IPS DF 19.7 (cell line): ENCODE results near the gene NFIB.

Source experiments
- DNase-seq: peaks from one replicate; pipeline ENCODE4 v3.0.0-alpha.2; 2013; ENCODE audit warnings: low read depth, low spot score

The NFIB gene

GRCh38 chr9:14155237-14155636, 158.7 kb downstream of the NFIB start:
- DNase-seq: no peak

DNA sequence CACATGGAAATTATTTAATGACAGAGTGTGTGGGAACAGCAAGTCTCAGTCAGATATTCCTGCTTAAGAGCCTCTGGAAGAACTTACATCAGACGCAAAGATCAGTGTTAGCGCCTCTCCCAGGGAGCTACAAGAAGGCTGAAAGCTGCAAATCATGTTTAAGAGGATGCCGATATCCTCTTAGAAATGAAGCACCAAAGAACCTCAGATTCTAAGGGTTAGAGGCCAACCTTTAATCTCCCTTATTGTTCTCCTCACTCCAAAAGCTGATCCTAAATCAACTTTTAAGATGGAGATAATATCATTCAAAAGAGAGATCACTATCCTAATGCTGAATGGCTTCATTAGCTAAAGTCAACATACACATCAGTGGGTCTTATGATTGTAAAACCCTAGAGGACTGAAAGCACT, 160.6 kb downstream of the NFIB start:
- DNase-seq: no peak

GRCh38 chr9:14151451-14151850, 162.5 kb downstream of the NFIB start:
- DNase-seq: no peak

- DNase-seq: no peak
Measured at GRCh38 chr9:14148501-14149103, 165.3 kb downstream of the NFIB start.

- DNase-seq: no peak
Measured at GRCh38 chr9:14147738-14148137, 166.2 kb downstream of the NFIB start.

GRCh38 chr9:14146201-14146874, 167.6 kb downstream of the NFIB start:
- no peak for DNase-seq

DNA sequence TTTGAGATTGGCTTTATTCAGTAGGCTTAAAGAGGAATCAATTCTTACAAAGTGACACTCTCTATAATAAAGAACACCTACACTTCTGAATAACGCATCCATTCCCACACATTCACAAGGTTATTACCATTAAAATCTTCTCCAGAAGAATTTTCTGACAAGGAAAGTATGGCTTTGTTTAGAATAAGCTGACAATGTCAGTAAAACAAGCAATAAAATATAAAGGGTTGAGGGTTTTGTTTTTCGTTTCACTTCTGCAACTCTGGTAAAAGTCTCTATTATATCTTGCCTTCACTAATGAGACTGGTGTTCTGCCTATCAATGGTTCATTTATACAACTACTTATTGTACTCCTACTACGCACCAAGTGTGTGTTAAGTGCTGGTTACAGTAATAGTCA, 169.7 kb downstream of the NFIB start:
- DNase-seq: no peak

- no peak for DNase-seq
Measured at GRCh38 chr9:14141699-14142098, 172.2 kb downstream of the NFIB start.

DNA sequence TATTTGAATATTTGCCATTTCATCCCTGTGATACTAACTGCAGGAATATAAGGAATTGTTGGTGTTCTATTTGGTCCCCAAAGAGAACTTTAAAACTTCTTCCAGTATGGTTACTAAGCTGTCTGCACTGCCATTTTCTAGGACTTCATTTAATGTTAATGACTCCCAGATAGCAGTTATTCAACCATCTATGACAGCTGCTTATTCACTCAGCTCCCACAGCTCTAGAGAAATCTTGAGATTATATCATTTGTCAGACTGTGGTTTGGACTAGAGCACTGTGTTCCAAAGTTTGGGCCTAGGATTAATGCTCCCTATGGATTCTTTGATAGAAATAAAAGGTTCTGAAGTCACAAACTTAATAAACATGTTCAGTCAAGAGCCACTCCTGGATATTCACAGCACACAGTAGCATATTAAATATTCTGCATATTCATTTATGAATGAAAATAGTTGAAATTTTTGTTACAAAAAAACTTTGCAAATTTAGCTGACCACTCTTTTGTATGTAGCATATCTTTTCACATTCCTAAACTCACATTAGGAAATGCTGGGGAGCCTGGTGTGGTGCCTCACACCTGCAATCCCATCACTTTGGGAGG, 173.7 kb downstream of the NFIB start:
- DNase-seq: no peak

- DNase-seq: no peak
Measured at GRCh38 chr9:14139287-14139686, 174.7 kb downstream of the NFIB start.

- DNase-seq: no peak
Measured at GRCh38 chr9:14136646-14137370, 177.1 kb downstream of the NFIB start.

DNA sequence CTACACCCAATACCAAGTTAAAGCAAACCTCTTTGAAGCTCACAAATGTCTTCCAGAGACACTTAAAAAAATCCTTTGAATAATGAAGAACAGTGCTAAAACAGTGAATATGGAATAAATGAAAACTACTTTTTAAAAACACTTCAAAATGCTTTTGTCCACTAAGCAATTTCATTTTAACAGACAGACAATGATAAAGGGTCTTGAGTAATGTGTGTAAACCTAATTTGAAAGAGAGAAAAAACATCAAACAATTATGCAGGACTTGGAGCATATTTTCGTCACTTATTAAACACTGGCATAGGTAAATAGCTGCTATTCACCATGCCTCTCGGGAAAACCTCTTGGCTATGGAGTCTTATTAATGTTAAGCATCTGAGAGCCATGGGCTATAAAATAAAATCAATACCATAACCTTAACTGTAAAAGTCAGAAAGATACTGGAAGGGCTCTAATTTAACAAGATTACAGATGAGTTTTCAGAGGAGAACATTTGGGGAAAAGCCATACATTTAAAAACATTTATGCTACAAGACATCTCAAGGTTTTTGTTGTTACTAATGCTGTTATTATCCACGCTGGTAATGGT, 177.8 kb downstream of the NFIB start:
- DNase-seq: no peak

- DNase-seq: no peak
Measured at GRCh38 chr9:14135421-14135820, 178.5 kb downstream of the NFIB start.

DNA sequence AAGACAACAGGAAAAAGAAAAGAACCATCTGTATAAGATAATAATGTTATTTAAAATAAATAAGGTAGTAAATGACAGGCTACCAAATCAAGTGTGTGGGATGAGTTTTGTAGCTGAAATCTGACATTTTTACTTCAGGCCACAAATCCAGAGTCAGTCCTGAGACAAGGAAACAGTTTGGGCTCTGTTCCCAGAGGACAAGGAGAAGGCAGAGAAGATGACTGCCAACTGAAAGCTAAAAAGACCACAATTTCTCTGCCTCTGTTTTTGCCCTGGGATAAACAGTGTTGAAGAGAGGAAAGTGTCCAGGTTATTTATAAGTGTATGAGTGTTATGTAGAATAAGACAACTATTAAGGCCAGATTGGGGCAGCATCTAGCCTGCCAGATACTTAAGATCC, 180.5 kb downstream of the NFIB start:
- no peak for DNase-seq

GRCh38 chr9:14132775-14133174, 181.2 kb downstream of the NFIB start:
- no peak for DNase-seq

DNA sequence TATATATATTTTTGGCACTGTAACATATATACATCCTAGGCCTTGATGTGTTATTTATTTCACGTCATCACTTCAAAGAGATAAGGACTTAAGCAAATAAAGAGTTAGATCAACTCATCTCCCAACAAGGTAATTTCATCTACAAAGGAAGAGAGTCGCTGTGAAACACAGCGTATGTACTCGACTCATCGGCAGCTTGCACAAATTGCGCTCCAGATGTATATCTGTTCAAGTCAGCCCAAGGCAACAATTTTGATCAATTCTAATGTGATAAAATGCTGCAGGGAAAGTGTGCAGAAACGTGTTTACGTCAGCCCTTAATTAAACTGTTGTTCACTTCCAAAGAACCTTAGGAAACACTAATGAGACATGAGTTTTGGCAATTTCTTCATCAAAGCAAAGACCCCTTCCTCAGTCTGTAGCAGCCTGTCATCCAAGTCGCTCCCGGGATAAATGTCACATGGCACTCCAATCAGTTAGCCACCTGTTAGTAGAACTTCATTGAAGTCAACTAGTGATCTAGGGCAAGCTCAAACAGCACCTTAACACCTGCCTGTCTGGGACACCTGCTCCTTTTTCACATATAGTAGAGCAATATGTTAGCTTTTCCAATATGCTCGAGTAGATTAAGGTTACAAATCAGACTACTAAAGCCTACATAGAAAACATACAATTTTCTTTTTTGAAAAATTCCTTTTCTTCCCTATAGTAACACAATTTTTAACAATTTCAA, 182.4 kb downstream of the NFIB start:
- DNase-seq: no peak

DNA sequence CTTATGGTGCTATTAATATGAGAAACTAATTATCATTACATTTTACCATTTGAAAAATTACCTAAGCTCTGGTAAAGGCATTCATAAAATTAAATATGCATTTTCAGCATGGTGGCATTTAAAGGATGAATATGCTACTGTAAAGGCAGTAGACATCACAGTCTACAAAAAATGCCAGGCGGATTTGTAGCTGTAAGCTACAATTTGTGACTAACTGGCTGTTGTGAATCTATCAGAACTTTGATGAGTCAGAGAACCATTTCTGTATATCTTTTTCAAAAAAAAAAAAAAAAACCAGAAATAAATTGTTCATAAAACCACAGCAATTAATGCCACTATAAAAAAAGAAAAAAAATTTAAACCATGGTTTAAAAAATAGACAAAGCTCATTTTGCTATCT, 186.3 kb downstream of the NFIB start:
- no peak for DNase-seq

DNA sequence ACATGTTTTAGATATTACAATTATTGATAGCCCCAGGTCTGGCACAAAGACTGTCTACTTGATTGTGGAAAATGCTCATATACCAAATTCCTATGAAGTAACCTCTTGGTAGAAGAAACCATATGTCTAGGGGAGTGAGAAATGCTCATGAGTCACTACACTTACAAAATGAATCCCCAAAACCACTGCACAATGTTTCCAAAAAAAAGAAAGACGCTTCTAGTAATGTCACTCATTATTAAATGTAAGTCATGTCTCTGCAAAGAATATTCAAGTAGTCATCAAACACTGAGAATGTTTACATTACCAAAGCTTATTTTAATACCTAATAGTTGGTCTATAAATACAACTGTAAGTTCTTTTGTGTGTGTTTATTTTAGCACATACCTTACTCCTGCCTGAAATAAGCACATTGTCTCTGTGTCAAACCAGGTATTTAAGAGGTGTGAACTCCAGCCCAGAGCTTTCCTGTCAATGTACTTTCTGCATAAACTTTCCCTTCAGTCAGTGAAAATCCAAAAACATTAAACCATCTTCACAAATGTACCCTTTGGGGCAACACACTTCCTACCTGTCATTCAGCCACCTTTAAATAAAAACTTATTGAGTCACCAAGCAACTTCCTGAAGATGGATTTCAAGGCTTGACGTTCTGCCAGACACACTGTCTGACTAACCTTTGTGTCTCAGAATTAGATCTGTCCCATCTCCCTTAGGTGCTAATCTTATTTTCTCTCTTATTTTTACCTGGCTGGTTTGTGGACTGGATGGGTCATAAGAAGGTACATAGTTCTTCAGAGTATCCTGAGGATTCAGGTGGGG, 194.0 kb downstream of the NFIB start:
- no peak for DNase-seq

DNA sequence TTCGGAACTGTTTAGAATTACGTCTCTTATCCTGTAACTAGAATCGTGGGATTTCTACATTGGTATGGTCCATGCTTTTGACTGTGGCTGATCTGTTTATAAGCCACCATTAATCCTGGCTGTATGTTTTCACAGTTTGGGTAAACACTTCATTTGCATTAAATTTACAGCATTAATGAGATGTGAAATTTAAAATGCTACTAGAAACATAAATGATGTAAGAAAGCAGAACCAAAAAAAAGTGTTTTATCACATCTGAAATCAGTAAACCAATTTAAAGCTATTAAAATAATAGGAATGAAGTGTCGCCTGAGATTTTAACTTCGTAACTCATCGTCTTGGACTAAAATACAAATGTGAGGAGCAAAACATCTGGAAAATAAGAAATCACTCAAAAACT, 201.7 kb downstream of the NFIB start:
- DNase-seq: no peak

DNA sequence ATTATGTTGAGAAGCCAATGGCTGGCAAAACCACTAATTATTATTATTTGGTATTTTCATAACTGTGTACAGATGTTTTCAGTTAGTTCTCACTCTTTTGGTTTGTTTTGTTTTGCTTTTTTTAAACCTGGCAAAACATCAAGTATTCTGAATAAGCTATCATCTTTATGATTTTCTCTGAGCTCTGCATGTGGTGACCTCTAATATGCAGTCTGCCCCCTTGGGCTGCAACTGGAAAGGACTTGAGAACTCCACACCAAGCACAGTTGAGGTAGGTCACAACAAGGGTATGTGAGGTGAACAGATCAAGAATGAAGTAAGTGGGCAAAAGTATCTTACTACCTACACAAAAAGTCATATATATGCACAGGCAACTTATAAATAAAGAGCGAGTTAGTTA, 202.2 kb downstream of the NFIB start:
- no peak for DNase-seq

- no peak for DNase-seq
Measured at GRCh38 chr9:14107977-14108376, 206.0 kb downstream of the NFIB start.
